ENCODE measurements around the gene CROCC2. TPM values are rescaled to one million over a fixed set of nuclear protein-coding genes. Genes with fewer than 3 reads are reported as not detected.
"Not testable (repeated sequence)": the region's sequence is repeated elsewhere in the genome, so short reads cannot be mapped to it uniquely, and the experiment has no call there.

The CROCC2 gene
- total RNA-seq, 2 donors from 2014 or later, result not detected

DNA sequence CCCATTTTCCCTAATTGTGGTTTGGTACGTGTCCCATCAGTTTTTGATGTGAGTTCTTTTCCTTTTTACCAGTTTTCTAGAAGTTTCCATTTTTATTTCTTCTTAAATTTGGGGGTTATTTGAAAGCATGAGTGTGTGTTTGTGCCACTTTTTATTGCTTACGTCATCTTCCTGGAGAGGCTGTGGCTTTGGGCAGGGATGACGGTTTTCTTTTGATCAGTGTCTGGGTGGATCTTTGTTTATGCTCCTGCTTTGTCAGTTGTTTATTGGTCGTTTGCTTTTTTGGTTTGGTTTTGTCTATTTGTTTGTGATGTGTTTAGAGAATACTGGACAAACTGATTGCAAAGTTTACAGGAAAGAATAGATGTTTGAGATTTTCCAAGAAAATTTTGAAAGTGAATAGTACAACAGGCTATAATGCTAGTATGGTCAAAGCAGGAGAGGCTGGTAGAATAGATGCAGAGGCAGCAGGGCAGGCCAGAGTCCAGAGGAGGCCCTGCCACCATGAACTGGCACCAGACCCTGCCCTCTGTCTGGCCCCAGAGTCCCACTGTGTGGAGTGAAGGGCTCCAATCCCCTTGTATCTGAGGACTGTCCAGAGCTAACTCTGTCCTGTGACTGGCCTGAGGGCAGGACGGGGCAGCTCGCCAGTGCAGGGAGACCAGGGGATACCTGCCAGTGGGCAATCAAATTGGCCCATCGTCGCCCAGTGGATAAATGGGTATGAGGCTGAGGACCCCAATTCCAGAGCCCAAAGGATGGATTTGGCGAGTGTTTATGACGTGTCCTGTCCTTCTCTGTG is 68.8 kb downstream of the CROCC2 start:
- DNase-seq (ENCODE audit: low spot score) (no peak), ATAC-seq (ENCODE audit: insufficient number of reproducible peaks, low FRiP score, low read depth) (no peak)
- Histone ChIP-seq H3K4me3 (no peak overlapping the region), H3K4me1 (ENCODE audit: control insufficient read depth in 1 of 2, low read depth in 2 of 2) (no peaks in the 10 kb centered on the region), H3K27ac (no peak overlapping the region), H3K36me3 (no peaks in the 10 kb centered on the region), H3K9me3 (no peaks in the 10 kb centered on the region), H3K27me3 (replicated peaks; ENCODE audit: insufficient read depth) (peaks cover 6% of the 10 kb centered on the region)
- TF ChIP-seq, protein P1, sequence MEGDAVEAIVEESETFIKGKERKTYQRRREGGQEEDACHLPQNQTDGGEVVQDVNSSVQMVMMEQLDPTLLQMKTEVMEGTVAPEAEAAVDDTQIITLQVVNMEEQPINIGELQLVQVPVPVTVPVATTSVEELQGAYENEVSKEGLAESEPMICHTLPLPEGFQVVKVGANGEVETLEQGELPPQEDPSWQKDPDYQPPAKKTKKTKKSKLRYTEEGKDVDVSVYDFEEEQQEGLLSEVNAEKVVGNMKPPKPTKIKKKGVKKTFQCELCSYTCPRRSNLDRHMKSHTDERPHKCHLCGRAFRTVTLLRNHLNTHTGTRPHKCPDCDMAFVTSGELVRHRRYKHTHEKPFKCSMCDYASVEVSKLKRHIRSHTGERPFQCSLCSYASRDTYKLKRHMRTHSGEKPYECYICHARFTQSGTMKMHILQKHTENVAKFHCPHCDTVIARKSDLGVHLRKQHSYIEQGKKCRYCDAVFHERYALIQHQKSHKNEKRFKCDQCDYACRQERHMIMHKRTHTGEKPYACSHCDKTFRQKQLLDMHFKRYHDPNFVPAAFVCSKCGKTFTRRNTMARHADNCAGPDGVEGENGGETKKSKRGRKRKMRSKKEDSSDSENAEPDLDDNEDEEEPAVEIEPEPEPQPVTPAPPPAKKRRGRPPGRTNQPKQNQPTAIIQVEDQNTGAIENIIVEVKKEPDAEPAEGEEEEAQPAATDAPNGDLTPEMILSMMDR (IDR thresholded peaks at IDR 0.05), result no peak

DNA sequence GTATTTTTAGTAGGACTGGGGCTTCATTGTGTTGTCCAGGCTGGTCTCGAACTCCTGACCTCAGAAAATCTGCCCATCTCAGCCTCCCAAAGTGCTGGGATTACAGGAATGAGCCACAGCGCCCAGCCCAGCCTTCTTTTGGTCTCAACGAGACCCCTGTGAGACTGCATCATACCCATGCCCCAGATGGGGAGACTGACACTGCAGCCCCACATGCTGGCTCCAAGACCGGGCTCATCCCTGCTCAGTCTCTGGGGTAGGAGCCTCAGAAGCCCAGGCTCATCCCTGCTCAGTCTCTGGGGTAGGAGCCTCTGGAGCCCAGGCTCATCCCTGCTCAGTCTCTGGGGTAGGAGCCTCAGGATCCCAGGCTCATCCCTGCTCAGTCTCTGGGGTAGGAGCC is 69.8 kb downstream of the CROCC2 start:
- DNase-seq (ENCODE audit: low spot score); H3K4me1 ChIP-seq (ENCODE audit: control insufficient read depth in 1 of 2, low read depth in 2 of 2); H3K9me3 ChIP-seq; ATAC-seq (ENCODE audit: insufficient number of reproducible peaks, low FRiP score, low read depth); H3K4me3 ChIP-seq; H3K27me3 ChIP-seq (replicated peaks; ENCODE audit: insufficient read depth); H3K27ac ChIP-seq; H3K36me3 ChIP-seq: not testable (repeated sequence)

DNA sequence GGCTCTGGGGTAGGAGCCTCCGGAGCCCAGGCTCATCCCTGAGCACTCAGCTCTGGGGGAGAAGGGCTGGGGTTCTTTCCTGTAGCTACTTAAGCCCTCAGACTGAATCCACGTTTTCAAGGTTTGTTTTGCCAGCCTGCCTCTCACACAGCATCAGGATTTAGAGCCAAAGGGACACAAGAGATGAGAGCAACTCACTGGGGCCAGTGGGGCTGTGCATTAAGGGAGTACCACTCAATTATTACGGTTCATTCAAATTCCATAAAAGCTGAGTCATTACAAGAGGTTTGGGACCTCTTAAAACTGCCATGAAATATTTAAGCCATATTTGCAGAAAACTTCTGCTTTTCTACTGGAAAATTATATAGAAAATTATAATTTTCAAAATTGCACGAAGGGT is 75.1 kb downstream of the CROCC2 start:
- TF ChIP-seq, protein P1 (IDR thresholded peaks at IDR 0.05), result no peak
- no peak overlapping the region for H3K27ac ChIP-seq
- no peak for ATAC-seq (ENCODE audit: insufficient number of reproducible peaks, low FRiP score, low read depth)
- H3K4me1 ChIP-seq (ENCODE audit: control insufficient read depth in 1 of 2, low read depth in 2 of 2), result peaks cover 0 to 15% of the 10 kb centered on the region in 2 donors
- H3K9me3 ChIP-seq, result no peaks in the 10 kb centered on the region
- H3K36me3 ChIP-seq, result no peaks in the 10 kb centered on the region
- DNase-seq (ENCODE audit: low spot score), result no peak
- no peak overlapping the region for H3K4me3 ChIP-seq
- no peaks in the 10 kb centered on the region for H3K27me3 ChIP-seq (replicated peaks; ENCODE audit: insufficient read depth)

DNA sequence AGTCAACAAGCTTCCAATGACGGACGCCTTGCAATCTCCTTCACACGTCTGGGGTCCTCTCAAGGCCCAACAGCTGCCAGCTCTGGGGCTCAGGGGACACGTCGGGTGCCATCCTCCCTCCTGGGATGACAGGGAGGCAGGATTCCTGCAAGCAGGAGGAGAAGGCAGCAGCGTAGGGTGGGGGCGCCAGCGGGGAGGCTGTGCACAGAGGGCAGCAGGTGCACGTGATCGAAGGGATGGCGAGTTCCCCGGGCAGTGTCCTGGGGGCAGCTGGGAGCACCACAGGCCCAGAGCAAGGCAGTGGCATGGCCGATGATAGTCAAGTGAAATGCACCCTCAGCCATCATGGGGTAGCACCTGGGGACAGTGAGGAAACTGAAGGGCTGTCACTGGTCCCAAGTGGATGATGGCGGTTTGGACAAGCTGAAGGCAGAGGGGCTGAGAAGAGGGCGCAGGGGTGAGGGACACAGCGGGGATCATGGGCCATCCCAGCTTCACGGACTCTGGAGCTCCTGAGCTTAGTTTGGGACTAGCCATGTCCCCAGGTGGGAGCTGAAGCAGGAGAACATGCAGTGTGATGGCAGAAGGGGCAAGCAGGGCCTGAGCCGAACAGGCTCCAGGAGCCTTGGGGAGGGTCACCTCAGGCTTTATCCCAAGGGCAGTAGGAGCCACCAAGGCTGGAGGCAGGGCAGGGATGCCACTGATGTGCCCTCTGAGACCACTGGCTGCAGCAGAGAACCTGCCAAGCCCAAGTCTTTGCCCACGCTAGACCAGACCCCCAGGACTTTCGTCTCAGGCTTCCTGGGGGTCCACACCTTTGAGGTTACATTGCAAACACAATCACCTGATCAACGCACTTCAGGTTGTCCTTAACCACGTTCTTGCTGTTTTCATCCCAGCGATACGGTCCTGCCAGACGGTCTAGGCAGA is 76.0 kb downstream of the CROCC2 start:
- no peak overlapping the region for H3K4me3 ChIP-seq
- peaks cover 6 to 23% of the 10 kb centered on the region in 2 donors for H3K4me1 ChIP-seq (ENCODE audit: control insufficient read depth in 1 of 2, low read depth in 2 of 2)
- no peak for DNase-seq (ENCODE audit: low spot score)
- H3K36me3 ChIP-seq, result no peaks in the 10 kb centered on the region
- no peaks in the 10 kb centered on the region for H3K9me3 ChIP-seq
- H3K27ac ChIP-seq, result no peak overlapping the region
- no peaks in the 10 kb centered on the region for H3K27me3 ChIP-seq (replicated peaks; ENCODE audit: insufficient read depth)
- no peak for ATAC-seq (ENCODE audit: insufficient number of reproducible peaks, low FRiP score, low read depth)
- TF ChIP-seq, protein P1 (IDR thresholded peaks at IDR 0.05), result no peak

DNA sequence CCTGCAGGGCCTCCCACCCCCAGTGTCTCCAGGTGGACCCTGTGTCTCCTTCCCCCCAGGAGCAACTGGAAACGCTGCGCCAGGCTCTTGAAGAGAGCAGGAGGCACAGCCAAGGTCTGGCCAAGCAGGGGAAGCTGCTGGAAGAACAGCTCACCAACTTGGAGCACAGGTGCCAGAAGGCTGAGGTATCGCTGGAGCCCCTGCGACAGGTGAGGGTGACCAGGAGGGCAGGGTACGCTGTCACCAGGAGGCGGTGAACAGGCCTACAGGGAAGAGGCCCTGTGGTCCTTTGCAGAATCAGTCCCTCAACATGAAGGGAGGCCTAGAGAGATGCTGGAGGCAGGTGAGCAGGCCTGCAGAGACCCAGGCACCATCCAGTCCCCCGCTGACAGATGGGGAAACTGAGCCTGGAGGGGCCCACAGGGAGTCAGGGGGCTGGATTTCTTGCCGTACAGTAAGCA is 76.7 kb downstream of the CROCC2 start:
- Histone ChIP-seq H3K4me1 (ENCODE audit: control insufficient read depth in 1 of 2, low read depth in 2 of 2) (peaks cover 13 to 30% of the 10 kb centered on the region in 2 donors), H3K36me3 (no peaks in the 10 kb centered on the region), H3K9me3 (no peaks in the 10 kb centered on the region), H3K4me3 (no peak overlapping the region), H3K27ac (no peak overlapping the region), H3K27me3 (replicated peaks; ENCODE audit: insufficient read depth) (no peaks in the 10 kb centered on the region)
- DNase-seq (ENCODE audit: low spot score) (no peak), ATAC-seq (ENCODE audit: insufficient number of reproducible peaks, low FRiP score, low read depth) (no peak)
- TF ChIP-seq, protein P1 (IDR thresholded peaks at IDR 0.05), result no peak
